CD14-positive monocyte (primary cell): Measurements from ENCODE around the gene CD200R1L. TPM values are rescaled to one million over a fixed set of nuclear protein-coding genes. Genes with fewer than 3 reads are reported as not detected.

Source experiments
- DNase-seq, 3 donors: peaks; one replicate each; pipeline ENCODE4 v3.0.0-alpha.2; 2011 to 2022
- H2AFZ ChIP-seq: 2 replicates; pipeline ENCODE4 v1.6.0; 2012; ENCODE audit warnings: mild to moderate bottlenecking, low read depth, low read length, inconsistent platforms; ENCODE audit not compliant: insufficient read depth, poor library complexity, severe bottlenecking
- H3K27ac ChIP-seq, 2 donors: 1 replicate in 1 of 2; 2 replicates in 1 of 2; pipeline ENCODE4 v1.5.1; 2012 to 2013; ENCODE audit warnings: low read length in 2 of 2, control low read depth in 1 of 2, inconsistent platforms in 1 of 2, low read depth in 1 of 2, mild to moderate bottlenecking in 1 of 2
- H3K27me3 ChIP-seq, 2 donors: one replicate each; pipeline versions ENCODE4 v1.6.0 to v1.6.1; 2011 to 2013; ENCODE audit warnings: low read length in 2 of 2; ENCODE audit not compliant: control insufficient read depth in 2 of 2, insufficient read depth in 2 of 2
- H3K36me3 ChIP-seq, 2 donors: replicated peaks in 1 of 2; 1 replicate in 1 of 2; 2 replicates in 1 of 2; pipeline versions ENCODE4 v1.5.1 to v1.6.1; 2012 to 2013; ENCODE audit warnings: low read length in 2 of 2, control low read depth in 1 of 2, inconsistent platforms in 1 of 2, mild to moderate bottlenecking in 1 of 2; ENCODE audit not compliant: insufficient read depth in 2 of 2, control insufficient read depth in 1 of 2
- H3K4me1 ChIP-seq, 2 donors: 1 replicate in 1 of 2; 2 replicates in 1 of 2; pipeline versions ENCODE4 v1.5.1 to v1.6.1; 2012 to 2013; ENCODE audit warnings: low read length in 2 of 2, control low read depth in 1 of 2, inconsistent platforms in 1 of 2, mild to moderate bottlenecking in 1 of 2, moderate library complexity in 1 of 2; ENCODE audit not compliant: insufficient read depth in 2 of 2, control insufficient read depth in 1 of 2
- H3K4me2 ChIP-seq: replicated peaks from 2 replicates; pipeline ENCODE3; 2012; ENCODE audit warnings: low read length, moderate library complexity, mild to moderate bottlenecking; ENCODE audit not compliant: poor library complexity, severe bottlenecking; ENCODE audit errors: extremely low read depth
- H3K4me3 ChIP-seq, 3 experiments: fragments of 200-600 bp in 1 of 3; sonication (generic) in 1 of 3; replicated peaks in 1 of 3; 1 replicate in 2 of 3; 2 replicates in 1 of 3; pipeline ENCODE4 v1.5.1; 2011 to 2013; ENCODE audit warnings: low read length in 3 of 3, mild to moderate bottlenecking in 3 of 3, control low read depth in 2 of 3, low read depth in 2 of 3, inconsistent platforms in 1 of 3, moderate library complexity in 1 of 3
- H3K79me2 ChIP-seq: 2 replicates; pipeline ENCODE4 v1.6.0; 2012; ENCODE audit warnings: mild to moderate bottlenecking, control low read depth, inconsistent platforms, low read length, moderate library complexity; ENCODE audit not compliant: insufficient read depth
- H3K9ac ChIP-seq: 2 replicates; pipeline ENCODE4 v1.6.0; 2017; ENCODE audit warnings: low read length, mild to moderate bottlenecking; ENCODE audit not compliant: insufficient read depth, poor library complexity, severe bottlenecking
- H3K9me3 ChIP-seq, 2 donors: replicated peaks in 1 of 2; 1 replicate in 1 of 2; 2 replicates in 1 of 2; pipeline versions ENCODE4 v1.5.1 to v1.6.1; 2012 to 2013; ENCODE audit warnings: low read length in 2 of 2, control low read depth in 1 of 2; ENCODE audit not compliant: control insufficient read depth in 1 of 2, insufficient read depth in 1 of 2
- H4K20me1 ChIP-seq: 2 replicates; pipeline ENCODE4 v1.6.0; 2012; ENCODE audit warnings: mild to moderate bottlenecking, low read length, control low read depth, moderate library complexity; ENCODE audit not compliant: insufficient read depth
- H3K27ac Mint-ChIP-seq, 7 donors: one replicate each; pipeline ENCODE4 v1.8.0; 2020; ENCODE audit warnings: mild to moderate bottlenecking in 7 of 7, mixed read lengths in 7 of 7, moderate library complexity in 6 of 7, inconsistent platforms in 2 of 7
- H3K27me3 Mint-ChIP-seq, 3 donors: one replicate each; pipeline ENCODE4 v1.8.0; 2021 to 2022; ENCODE audit warnings: low read depth in 3 of 3, mild to moderate bottlenecking in 3 of 3, mixed read lengths in 3 of 3, moderate library complexity in 3 of 3, inconsistent platforms in 1 of 3
- H3K36me3 Mint-ChIP-seq, 2 donors: one replicate each; pipeline ENCODE4 v1.8.0; 2020; ENCODE audit warnings: mixed read lengths in 2 of 2, inconsistent platforms in 1 of 2, mild to moderate bottlenecking in 1 of 2
- H3K4me1 Mint-ChIP-seq: one replicate; pipeline ENCODE4 v1.8.0; 2020; ENCODE audit warnings: mild to moderate bottlenecking, mixed read lengths
- H3K4me3 Mint-ChIP-seq, 2 donors: one replicate each; pipeline ENCODE4 v1.8.0; 2020; ENCODE audit warnings: mild to moderate bottlenecking in 2 of 2, mixed read lengths in 2 of 2, moderate library complexity in 1 of 2
- H3K9me3 Mint-ChIP-seq, 7 donors: one replicate each; pipeline ENCODE4 v1.8.0; 2020 to 2022; ENCODE audit warnings: mixed read lengths in 7 of 7, mild to moderate bottlenecking in 6 of 7, moderate library complexity in 6 of 7, inconsistent platforms in 2 of 7
- WGBS: methylation state at CpG from one replicate; pipeline ENCODE4 v1.1.5; 2013; ENCODE audit warnings: missing lambda C conversion rate; ENCODE audit not compliant: insufficient coverage; 5-methylcytosine and 5-hydroxymethylcytosine counted together
- intact Hi-C, 2 donors: fragments of 100-400 bp; cut with micrococcal nuclease; formaldehyde crosslinking; loops; one replicate each; pipeline versions ENCODE4 v1.15.0 to v1.15.1; 2023
- polyA plus RNA-seq, 3 donors: library from polyadenylated mRNA; depleted of rRNA in 1 of 3; unstranded in 2 of 3; stranded (reverse) in 1 of 3; fragments of 300-500 nt in 2 of 3; fragments of >200 nt in 1 of 3; fragmentation: Illumina TruSeq in 2 of 3; gene quantifications; 1 replicate in 2 of 3; 2 replicates in 1 of 3; pipeline ENCODE4 v1.2.3, GENCODE V29; 2012 to 2021
- TF ChIP-seq, protein P1 (sequence below): fragments of 200-600 bp; IDR thresholded peaks from one replicate; pipeline ENCODE4 v1.8.0; 2022; ENCODE audit warnings: antibody characterized with exemption, mild to moderate bottlenecking

The CD200R1L gene
- polyA plus RNA-seq, 3 donors: not detected

DNA sequence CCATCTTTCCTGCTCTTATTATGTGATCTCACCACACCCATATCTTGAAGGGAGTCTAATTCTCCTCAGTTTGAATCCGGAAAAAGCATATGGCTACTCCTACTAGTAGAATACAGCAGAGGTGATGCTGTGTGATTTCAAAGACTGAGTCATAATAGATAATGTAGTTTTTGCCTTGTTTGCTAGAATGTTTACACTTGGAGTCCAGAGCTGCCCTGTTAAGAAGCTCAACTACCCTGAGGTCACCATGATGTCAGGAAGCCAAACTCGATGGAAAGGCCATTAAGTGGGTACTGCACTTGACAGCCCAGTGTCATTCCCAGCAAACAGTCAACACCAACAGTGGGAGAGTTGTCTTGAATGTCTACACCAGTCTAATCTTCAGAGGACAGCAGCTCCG, 56.9 kb downstream of the CD200R1L start:
- peaks cover 0 to 2% of the 10 kb centered on the region in 2 donors for H3K36me3 Mint-ChIP-seq
- H3K9me3 ChIP-seq: peaks cover 8 to 12% of the 10 kb centered on the region in 2 donors
- WGBS: no CpG with 5 or more reads among the region's 3 CpGs

DNA sequence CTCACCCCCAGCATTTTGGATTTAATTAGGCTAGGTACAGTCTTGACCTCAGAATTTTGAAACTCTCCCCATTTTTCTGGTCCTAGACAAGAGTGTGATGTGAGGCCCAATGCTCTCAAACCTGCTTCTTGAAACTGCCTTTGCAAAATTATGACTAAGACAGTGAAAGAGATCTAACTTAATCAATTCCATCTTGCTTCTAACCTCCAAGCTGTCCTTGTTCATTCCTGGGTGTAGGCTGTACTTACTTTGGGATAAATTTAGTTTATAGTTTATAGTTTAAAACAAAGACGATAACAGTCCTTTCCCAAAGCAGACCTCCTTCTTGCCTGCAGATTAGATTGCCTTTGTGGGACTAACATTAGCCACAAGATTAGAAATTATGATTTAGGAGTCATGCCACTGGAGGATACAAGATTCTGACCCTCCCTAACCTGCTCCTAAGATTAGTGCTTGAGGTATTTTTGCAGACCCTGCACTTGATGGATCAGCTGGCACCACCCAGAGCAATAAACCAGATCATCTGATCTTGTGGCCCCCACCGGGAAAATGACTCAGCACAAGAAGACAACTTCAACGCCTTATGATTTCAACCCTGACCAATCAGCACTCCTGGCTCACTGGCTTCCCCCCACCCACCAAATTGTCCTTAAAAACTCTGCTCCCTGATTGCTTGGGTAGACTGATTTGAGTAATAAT, 59.6 kb downstream of the CD200R1L start:
- no peak overlapping the region for H3K9ac ChIP-seq
- no peaks in the 10 kb centered on the region for H3K79me2 ChIP-seq
- H3K36me3 ChIP-seq: no peaks in the 10 kb centered on the region
- DNase-seq: no peak
- Mint-ChIP-seq H3K27me3 (peaks cover 0 to 3% (median 2%) of the 10 kb centered on the region in 3 donors), H3K9me3 (peaks cover 6 to 23% (median 12%) of the 10 kb centered on the region in 7 donors), H3K4me1 (peaks cover 15% of the 10 kb centered on the region), H3K4me3 (no peak overlapping the region), H3K36me3 (no peaks in the 10 kb centered on the region), H3K27ac (no peak overlapping the region)
- WGBS: 100% methylated on average over 2 of the region's 3 CpGs
- H3K27me3 ChIP-seq: no peaks in the 10 kb centered on the region
- H4K20me1 ChIP-seq: no peaks in the 10 kb centered on the region
- no peak overlapping the region for H3K27ac ChIP-seq
- intact Hi-C loops: loop anchor here in 1 of 2 donors (10.0 kb wide), 1 partner anchor 142 kb away; the partner anchor contains the start of gene CCDC80
- H3K4me2 ChIP-seq: no peak overlapping the region
- peaks cover 9 to 10% of the 10 kb centered on the region in 2 donors for H3K4me1 ChIP-seq
- TF ChIP-seq, protein P1, sequence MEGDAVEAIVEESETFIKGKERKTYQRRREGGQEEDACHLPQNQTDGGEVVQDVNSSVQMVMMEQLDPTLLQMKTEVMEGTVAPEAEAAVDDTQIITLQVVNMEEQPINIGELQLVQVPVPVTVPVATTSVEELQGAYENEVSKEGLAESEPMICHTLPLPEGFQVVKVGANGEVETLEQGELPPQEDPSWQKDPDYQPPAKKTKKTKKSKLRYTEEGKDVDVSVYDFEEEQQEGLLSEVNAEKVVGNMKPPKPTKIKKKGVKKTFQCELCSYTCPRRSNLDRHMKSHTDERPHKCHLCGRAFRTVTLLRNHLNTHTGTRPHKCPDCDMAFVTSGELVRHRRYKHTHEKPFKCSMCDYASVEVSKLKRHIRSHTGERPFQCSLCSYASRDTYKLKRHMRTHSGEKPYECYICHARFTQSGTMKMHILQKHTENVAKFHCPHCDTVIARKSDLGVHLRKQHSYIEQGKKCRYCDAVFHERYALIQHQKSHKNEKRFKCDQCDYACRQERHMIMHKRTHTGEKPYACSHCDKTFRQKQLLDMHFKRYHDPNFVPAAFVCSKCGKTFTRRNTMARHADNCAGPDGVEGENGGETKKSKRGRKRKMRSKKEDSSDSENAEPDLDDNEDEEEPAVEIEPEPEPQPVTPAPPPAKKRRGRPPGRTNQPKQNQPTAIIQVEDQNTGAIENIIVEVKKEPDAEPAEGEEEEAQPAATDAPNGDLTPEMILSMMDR: no peak
- H3K9me3 ChIP-seq: peaks cover 8 to 12% of the 10 kb centered on the region in 2 donors
- H2AFZ ChIP-seq: no peak overlapping the region
- H3K4me3 ChIP-seq: no peak overlapping the region

More for the DNA sequence above, 56.9 kb downstream of the CD200R1L start:
- Histone ChIP-seq H3K4me1 (peaks cover 13% of the 10 kb centered on the region in 2 donors), H2AFZ (no peak overlapping the region), H3K9ac (no peak overlapping the region), H4K20me1 (no peaks in the 10 kb centered on the region), H3K27me3 (no peaks in the 10 kb centered on the region), H3K4me2 (no peak overlapping the region), H3K36me3 (no peaks in the 10 kb centered on the region), H3K4me3 (no peak overlapping the region), H3K79me2 (no peaks in the 10 kb centered on the region), H3K27ac (no peak overlapping the region)
- TF ChIP-seq, protein P1: no peak
- peaks cover 6 to 23% (median 12%) of the 10 kb centered on the region in 7 donors for H3K9me3 Mint-ChIP-seq
- no peak for DNase-seq
- H3K27ac Mint-ChIP-seq: no peak overlapping the region
- intact Hi-C loops: loop anchor here in 1 of 2 donors (10.0 kb wide), 1 partner anchor 145 kb away; the partner anchor contains the start of gene CCDC80
- peaks cover 0 to 2% (median 2%) of the 10 kb centered on the region in 3 donors for H3K27me3 Mint-ChIP-seq
- H3K4me1 Mint-ChIP-seq: peaks cover 31% of the 10 kb centered on the region
- H3K4me3 Mint-ChIP-seq: no peak overlapping the region
